Lung (tissue), 12 donors: ENCODE data around the gene PDS5B. TPM values are rescaled to one million over a fixed set of nuclear protein-coding genes. Genes with fewer than 3 reads are reported as not detected.

Source experiments
- ATAC-seq: fragments of 200-7000 bp; cut with Tn5 transposase; one replicate; pipeline ENCODE4 v1.9.1; 2020; ENCODE audit warnings: moderate number of reproducible peaks; ENCODE audit not compliant: insufficient read depth, low FRiP score
- DNase-seq, 3 donors: peaks; one replicate each; pipeline ENCODE4 v3.0.0-alpha.2; 2013 to 2017
- H3K27ac ChIP-seq, 2 donors: one replicate each; pipeline ENCODE4 v1.5.1; 2013; ENCODE audit warnings: mild to moderate bottlenecking in 2 of 2, moderate library complexity in 2 of 2, control low read depth in 1 of 2, inconsistent platforms in 1 of 2, low read depth in 1 of 2, low read length in 1 of 2
- H3K27me3 ChIP-seq, 3 donors: one replicate each; pipeline ENCODE4 v1.5.1; 2013; ENCODE audit warnings: low read length in 2 of 3; ENCODE audit not compliant: control insufficient read depth in 3 of 3, insufficient read depth in 3 of 3
- H3K36me3 ChIP-seq, 4 donors: one replicate each; pipeline ENCODE4 v1.5.1; 2013; ENCODE audit warnings: low read length in 4 of 4, mild to moderate bottlenecking in 1 of 4, moderate library complexity in 1 of 4; ENCODE audit not compliant: control insufficient read depth in 4 of 4, insufficient read depth in 4 of 4
- H3K4me1 ChIP-seq, 5 donors: one replicate each; pipeline ENCODE4 v1.5.1; 2013; ENCODE audit warnings: low read length in 5 of 5, mild to moderate bottlenecking in 2 of 5, moderate library complexity in 1 of 5; ENCODE audit not compliant: control insufficient read depth in 5 of 5, insufficient read depth in 5 of 5
- H3K4me3 ChIP-seq: one replicate; pipeline ENCODE4 v1.5.1; 2013; ENCODE audit warnings: mild to moderate bottlenecking, control low read depth, moderate library complexity
- H3K9ac ChIP-seq, 2 donors: one replicate each; pipeline ENCODE4 v1.5.1; 2013; ENCODE audit warnings: low read length in 2 of 2, control low read depth in 1 of 2; ENCODE audit not compliant: insufficient read depth in 1 of 2
- H3K9me3 ChIP-seq, 4 donors: one replicate each; pipeline ENCODE4 v1.5.1; 2013; ENCODE audit warnings: low read length in 3 of 4, mild to moderate bottlenecking in 1 of 4, moderate library complexity in 1 of 4; ENCODE audit not compliant: control insufficient read depth in 4 of 4, insufficient read depth in 3 of 4
- whole genome bisulfite sequencing, 2 donors: extraction: QIAGEN DNeasy Blood & Tissue Kit; methylation state at CpG; one replicate each; pipeline ENCODE4 v1.1.7; 2013; 5-methylcytosine and 5-hydroxymethylcytosine counted together
- polyA plus RNA-seq, 2 donors: library from polyadenylated mRNA; stranded (reverse); fragments of 200-250 nt; gene quantifications; one replicate each; pipeline ENCODE4 v1.2.1, GENCODE V29; 2013
- total RNA-seq, 2 donors: library from RNA; depleted of rRNA in 1 of 2; stranded (reverse); fragments of >200 nt in 1 of 2; gene quantifications; one replicate each; pipeline ENCODE4 v1.2.1, GENCODE V29; 2014 to 2021
- TF ChIP-seq, protein P1 (sequence below): IDR thresholded peaks from 2 replicates; pipeline ENCODE4 v1.5.1; 2012; ENCODE audit warnings: mild to moderate bottlenecking; ENCODE audit errors: control extremely low read depth, extremely low read depth
- donor health status: control.
- donor health status: control.
- donor health status: Bipolar disorder and iron deficiency.
- donor health status: healthy.
- donor health status: DM: yes; HTN: yes; CAD: no.

PDS5B gene
- total and polyA plus RNA-seq, 4 donors: 5.3 to 111 (median 19.3) TPM

DNA sequence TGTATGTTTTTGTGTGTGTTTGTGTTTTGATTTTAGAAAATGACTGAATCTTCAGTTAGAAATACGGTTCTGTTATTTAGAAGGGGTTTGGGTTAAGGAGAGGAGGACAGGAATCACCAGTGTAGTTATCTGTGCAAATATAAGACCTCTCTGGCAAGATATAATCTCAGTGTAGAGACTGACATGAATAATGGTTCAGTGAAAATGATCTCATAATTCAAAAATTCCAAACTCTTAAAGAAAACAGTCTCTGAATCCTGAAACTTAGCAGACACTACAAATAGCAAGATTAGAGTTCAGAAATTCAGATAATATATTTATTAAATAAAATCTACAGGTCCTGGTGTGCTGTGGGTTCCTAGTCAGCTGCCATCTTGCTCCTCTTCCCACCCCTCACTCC is 73.5 kb downstream of the PDS5B start:
- ATAC-seq (no peak), DNase-seq (no peak)
- peaks cover 0 to 5% (median 1%) of the 10 kb centered on the region in 4 donors for H3K9me3 ChIP-seq
- H3K9ac ChIP-seq: no peak overlapping the region
- no peaks in the 10 kb centered on the region for H3K27me3 ChIP-seq
- H3K4me1 ChIP-seq: peaks cover 0 to 6% (median 0%) of the 10 kb centered on the region in 5 donors
- peaks cover 0 to 12% (median 5%) of the 10 kb centered on the region in 4 donors for H3K36me3 ChIP-seq
- TF ChIP-seq, protein P1, sequence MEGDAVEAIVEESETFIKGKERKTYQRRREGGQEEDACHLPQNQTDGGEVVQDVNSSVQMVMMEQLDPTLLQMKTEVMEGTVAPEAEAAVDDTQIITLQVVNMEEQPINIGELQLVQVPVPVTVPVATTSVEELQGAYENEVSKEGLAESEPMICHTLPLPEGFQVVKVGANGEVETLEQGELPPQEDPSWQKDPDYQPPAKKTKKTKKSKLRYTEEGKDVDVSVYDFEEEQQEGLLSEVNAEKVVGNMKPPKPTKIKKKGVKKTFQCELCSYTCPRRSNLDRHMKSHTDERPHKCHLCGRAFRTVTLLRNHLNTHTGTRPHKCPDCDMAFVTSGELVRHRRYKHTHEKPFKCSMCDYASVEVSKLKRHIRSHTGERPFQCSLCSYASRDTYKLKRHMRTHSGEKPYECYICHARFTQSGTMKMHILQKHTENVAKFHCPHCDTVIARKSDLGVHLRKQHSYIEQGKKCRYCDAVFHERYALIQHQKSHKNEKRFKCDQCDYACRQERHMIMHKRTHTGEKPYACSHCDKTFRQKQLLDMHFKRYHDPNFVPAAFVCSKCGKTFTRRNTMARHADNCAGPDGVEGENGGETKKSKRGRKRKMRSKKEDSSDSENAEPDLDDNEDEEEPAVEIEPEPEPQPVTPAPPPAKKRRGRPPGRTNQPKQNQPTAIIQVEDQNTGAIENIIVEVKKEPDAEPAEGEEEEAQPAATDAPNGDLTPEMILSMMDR: no peak
- no peak overlapping the region for H3K27ac ChIP-seq
- H3K4me3 ChIP-seq: no peak overlapping the region
- WGBS, 2 donors: 82 to 88% methylated on average over 1 of the region's 1 CpG

DNA sequence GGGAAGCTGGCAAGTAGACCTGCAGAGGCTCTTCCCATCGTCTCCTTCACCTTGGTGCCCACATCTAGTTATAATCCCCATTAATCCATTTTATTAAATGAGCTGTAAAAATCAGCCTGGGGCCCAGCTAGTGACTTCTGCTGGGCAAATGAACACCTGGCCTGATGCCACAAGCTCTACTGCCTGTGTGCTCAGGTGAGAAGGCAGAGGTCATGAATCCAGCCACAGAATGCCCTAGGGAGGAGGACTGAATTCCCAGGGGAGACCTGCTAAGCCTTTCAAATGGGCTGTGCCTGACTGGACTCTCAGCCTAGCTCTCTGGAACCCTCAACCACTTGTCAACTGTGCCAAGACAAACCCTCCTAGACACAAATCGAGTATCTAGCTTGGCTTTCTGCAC is 74.0 kb downstream of the PDS5B start:
- ATAC-seq: no peak
- DNase-seq: no peak

DNA sequence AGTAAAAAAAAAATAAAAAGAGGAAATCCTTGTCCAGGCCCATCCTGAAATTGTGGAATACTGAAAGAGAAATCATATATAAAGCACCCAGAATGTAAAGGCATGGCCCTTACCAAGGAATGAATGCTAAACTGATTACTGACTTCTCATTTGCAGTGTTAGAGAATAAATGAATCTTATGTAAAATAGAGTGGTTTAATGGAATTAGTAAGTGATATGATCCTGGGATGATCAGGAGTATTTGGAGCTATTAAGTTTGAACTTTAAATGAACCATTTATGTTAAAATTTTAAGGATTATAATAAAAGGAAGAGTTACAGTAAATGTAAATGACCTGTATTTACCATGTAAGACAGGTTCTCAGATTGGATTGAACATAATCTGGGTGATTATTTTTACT is 75.4 kb downstream of the PDS5B start:
- peaks cover 0 to 6% (median 0%) of the 10 kb centered on the region in 5 donors for H3K4me1 ChIP-seq
- DNase-seq (no peak), ATAC-seq (no peak)
- no peak overlapping the region for H3K27ac ChIP-seq
- H3K4me3 ChIP-seq: no peak overlapping the region
- no peaks in the 10 kb centered on the region for H3K27me3 ChIP-seq
- no peak overlapping the region for H3K9ac ChIP-seq
- TF ChIP-seq, protein P1: no peak
- peaks cover 0 to 2% (median 0%) of the 10 kb centered on the region in 4 donors for H3K9me3 ChIP-seq
- H3K36me3 ChIP-seq: peaks cover 0 to 11% (median 0%) of the 10 kb centered on the region in 4 donors

More for the DNA sequence above, 74.0 kb downstream of the PDS5B start:
- Histone ChIP-seq H3K4me1 (peaks cover 0 to 6% (median 0%) of the 10 kb centered on the region in 5 donors), H3K27me3 (no peaks in the 10 kb centered on the region), H3K36me3 (peaks cover 0 to 12% (median 5%) of the 10 kb centered on the region in 4 donors), H3K27ac (peak overlapping the region in 1 of 2 donors; percentile 28), H3K4me3 (no peak overlapping the region), H3K9ac (no peak overlapping the region), H3K9me3 (peaks cover 0 to 5% (median 1%) of the 10 kb centered on the region in 4 donors)
- TF ChIP-seq, protein P1: no peak
- 73 to 80% methylated on average over 2 of the region's 2 CpGs for WGBS, 2 donors

GRCh38 chr13:32663660-32664059 is 77.4 kb downstream of the PDS5B start:
- Histone ChIP-seq H3K9ac (no peak overlapping the region), H3K36me3 (peaks cover 0 to 10% (median 1%) of the 10 kb centered on the region in 4 donors), H3K9me3 (no peaks in the 10 kb centered on the region), H3K27me3 (no peaks in the 10 kb centered on the region), H3K27ac (no peak overlapping the region), H3K4me3 (no peak overlapping the region), H3K4me1 (peaks cover 0 to 6% (median 0%) of the 10 kb centered on the region in 5 donors)
- TF ChIP-seq, protein P1: no peak
- ATAC-seq (no peak), DNase-seq (no peak)
